Fibroblast of mammary gland (primary cell): ENCODE results near the gene KAT2A.
A peak's percentile ranks its signal among the peaks of the same experiment; 100 is the strongest.

ENCODE experiments used
- DNase-seq: peaks from one replicate; pipeline ENCODE4 v3.0.0-alpha.2; 2010; ENCODE audit warnings: low read depth
- H3K4me3 ChIP-seq: 2 replicates; pipeline ENCODE4 v1.5.1; 2011; ENCODE audit warnings: low read depth, mild to moderate bottlenecking, low read length, moderate library complexity; ENCODE audit not compliant: control insufficient read depth
- CTCF ChIP-seq: conservative IDR thresholded peaks from 2 replicates; pipeline ENCODE4 v1.5.1; 2011; ENCODE audit warnings: low read depth, low read length, inconsistent platforms; ENCODE audit not compliant: control insufficient read depth, insufficient read depth

The KAT2A gene

GRCh38 chr17:42120770-42121769 is at the start of gene KAT2A:
Gene KAT2A (minus strand): TSS chr17:42121367. CDS start chr17:42121304, 63 bp downstream.
- peak within 1 kb of the TSS; percentile 50 for H3K4me3 ChIP-seq
- DNase-seq = peak; percentile 84
- no peak for TF ChIP-seq CTCF

GRCh38 chr17:42169351-42169750 is 48.2 kb upstream of the KAT2A start:
- DNase-seq = no peak
- no peak overlapping the region for H3K4me3 ChIP-seq
- TF ChIP-seq CTCF = no peak

- DNase-seq = no peak
- TF ChIP-seq CTCF = no peak
- H3K4me3 ChIP-seq = no peak overlapping the region
These were observed 46.6 kb upstream of the KAT2A start for GRCh38 chr17:42167807-42168206.

GRCh38 chr17:42166196-42166763 is 45.1 kb upstream of the KAT2A start:
- no peak for DNase-seq
- no peak overlapping the region for H3K4me3 ChIP-seq
- TF ChIP-seq CTCF = no peak

- H3K4me3 ChIP-seq = no peak overlapping the region
- TF ChIP-seq CTCF = no peak
- DNase-seq = no peak
These were observed 44.6 kb upstream of the KAT2A start for GRCh38 chr17:42165751-42166150.

- TF ChIP-seq CTCF = no peak
- DNase-seq = no peak
- no peak overlapping the region for H3K4me3 ChIP-seq
These were observed 42.7 kb upstream of the KAT2A start for GRCh38 chr17:42163696-42164407.
